ENCODE results near the gene ATP6V1G3.
"Not testable (repeated sequence)": the region's sequence is repeated elsewhere in the genome, so short reads cannot be mapped to it uniquely, and the experiment has no call there.

The ATP6V1G3 gene

GRCh38 chr1:198540580-198540979 lies at the start of gene ATP6V1G3:
ATP6V1G3 (minus strand) TSS chr1:198540680; CDS start chr1:198540650, 30 bp downstream.
- DNase-seq (ENCODE audit: low read depth, low spot score) = no peak

- no peak for DNase-seq (ENCODE audit: low read depth, low spot score)
Measured at GRCh38 chr1:198588845-198589244, 48.4 kb upstream of the ATP6V1G3 start.

GRCh38 chr1:198584163-198584562 lies 43.7 kb upstream of the ATP6V1G3 start:
- DNase-seq (ENCODE audit: low read depth, low spot score) = no peak

- not testable (repeated sequence) for DNase-seq (ENCODE audit: low read depth, low spot score)
Measured at GRCh38 chr1:198583209-198583802, 42.8 kb upstream of the ATP6V1G3 start.

GRCh38 chr1:198577444-198577843 lies 37.0 kb upstream of the ATP6V1G3 start:
- DNase-seq (ENCODE audit: low read depth, low spot score) = no peak

GRCh38 chr1:198575798-198576641 lies 35.5 kb upstream of the ATP6V1G3 start:
- DNase-seq (ENCODE audit: low read depth, low spot score) = no peak

GRCh38 chr1:198575292-198575691 lies 34.8 kb upstream of the ATP6V1G3 start:
- no peak for DNase-seq (ENCODE audit: low read depth, low spot score)

- DNase-seq (ENCODE audit: low read depth, low spot score) = no peak
Measured at GRCh38 chr1:198574325-198574724, 33.8 kb upstream of the ATP6V1G3 start.

GRCh38 chr1:198564716-198565115 lies 24.2 kb upstream of the ATP6V1G3 start:
- no peak for DNase-seq (ENCODE audit: low read depth, low spot score)

- DNase-seq (ENCODE audit: low read depth, low spot score) = no peak
Measured at GRCh38 chr1:198564157-198564556, 23.7 kb upstream of the ATP6V1G3 start.

GRCh38 chr1:198563583-198563982 lies 23.1 kb upstream of the ATP6V1G3 start:
- DNase-seq (ENCODE audit: low read depth, low spot score) = no peak

- DNase-seq (ENCODE audit: low read depth, low spot score) = no peak
Measured at GRCh38 chr1:198560161-198560560, 19.7 kb upstream of the ATP6V1G3 start.

GRCh38 chr1:198559362-198559761 lies 18.9 kb upstream of the ATP6V1G3 start:
- no peak for DNase-seq (ENCODE audit: low read depth, low spot score)

- DNase-seq (ENCODE audit: low read depth, low spot score) = no peak
Measured at GRCh38 chr1:198558402-198558801, 17.9 kb upstream of the ATP6V1G3 start.

- DNase-seq (ENCODE audit: low read depth, low spot score) = no peak
Measured at GRCh38 chr1:198556971-198557370, 16.5 kb upstream of the ATP6V1G3 start.

- no peak for DNase-seq (ENCODE audit: low read depth, low spot score)
Measured at GRCh38 chr1:198552668-198553416, 12.4 kb upstream of the ATP6V1G3 start.

GRCh38 chr1:198550941-198551524 lies 10.6 kb upstream of the ATP6V1G3 start:
- no peak for DNase-seq (ENCODE audit: low read depth, low spot score)

- no peak for DNase-seq (ENCODE audit: low read depth, low spot score)
Measured at GRCh38 chr1:198549866-198550265, 9.4 kb upstream of the ATP6V1G3 start.

GRCh38 chr1:198548890-198549289 lies 8.4 kb upstream of the ATP6V1G3 start:
- DNase-seq (ENCODE audit: low read depth, low spot score) = no peak

GRCh38 chr1:198545156-198545555 lies 4.7 kb upstream of the ATP6V1G3 start:
- DNase-seq (ENCODE audit: low read depth, low spot score) = no peak

- no peak for DNase-seq (ENCODE audit: low read depth, low spot score)
Measured at GRCh38 chr1:198544265-198544664, 3.8 kb upstream of the ATP6V1G3 start.

GRCh38 chr1:198543670-198544260 lies 3.3 kb upstream of the ATP6V1G3 start:
- no peak for DNase-seq (ENCODE audit: low read depth, low spot score)

Measured in ELF-1 (cell line).